HL-60 (cell line): ENCODE measurements around the gene EPS8.

Source experiments
- DNase-seq, 2 experiments: peaks; one replicate each; pipeline ENCODE4 v3.0.0-alpha.2; 2010 to 2020; ENCODE audit warnings: low read depth in 1 of 2, low spot score in 1 of 2
- H3K27ac ChIP-seq: fragments of 250-450 bp; sonication (Bioruptor Pico); replicated peaks from 2 replicates; pipeline ENCODE4 v1.5.1; 2020; ENCODE audit warnings: mild to moderate bottlenecking, moderate library complexity
- H3K27me3 ChIP-seq: fragments of 250-450 bp; sonication (Bioruptor Pico); 2 replicates; pipeline ENCODE4 v1.5.1; 2021; ENCODE audit warnings: mild to moderate bottlenecking, moderate library complexity; ENCODE audit not compliant: insufficient read depth, poor library complexity, severe bottlenecking
- H3K4me3 ChIP-seq: replicated peaks from 2 replicates; pipeline ENCODE4 v1.5.1; 2011; ENCODE audit warnings: mild to moderate bottlenecking, control low read depth, low read length; ENCODE audit not compliant: insufficient read depth
- CTCF ChIP-seq: IDR thresholded peaks from one replicate; pipeline ENCODE4 v1.5.1; 2011; ENCODE audit warnings: low read length, control low read depth, inconsistent platforms; ENCODE audit not compliant: insufficient read depth
- GABPA ChIP-seq: IDR thresholded peaks from 2 replicates; pipeline ENCODE4 v1.6.1; 2012; ENCODE audit warnings: low read depth
- POLR2AphosphoS5 ChIP-seq: IDR thresholded peaks from 2 replicates; pipeline ENCODE4 v1.6.1; 2012; ENCODE audit warnings: low read depth
- REST ChIP-seq: IDR thresholded peaks from 2 replicates; pipeline ENCODE4 v1.6.1; 2012; ENCODE audit warnings: low read depth; ENCODE audit not compliant: insufficient replicate concordance
- SPI1 ChIP-seq: IDR thresholded peaks from 2 replicates; pipeline ENCODE4 v1.6.1; 2012; ENCODE audit warnings: low read depth, mild to moderate bottlenecking, borderline replicate concordance

EPS8 gene

GRCh38 chr12:15629108-15629507 lies 160.1 kb downstream of the EPS8 start:
- no peak for TF ChIP-seq SPI1
- TF ChIP-seq CTCF, result no peak
- no peak for TF ChIP-seq POLR2AphosphoS5
- TF ChIP-seq REST, result no peak
- TF ChIP-seq GABPA, result no peak
- Histone ChIP-seq H3K4me3 (no peak overlapping the region), H3K27me3 (peaks cover 3% of the 10 kb centered on the region), H3K27ac (no peak overlapping the region)
- no peak for DNase-seq

- H3K4me3 ChIP-seq, result no peak overlapping the region
- no peak for TF ChIP-seq SPI1
- TF ChIP-seq POLR2AphosphoS5, result no peak
- TF ChIP-seq REST, result no peak
- DNase-seq, result no peak
- no peaks in the 10 kb centered on the region for H3K27me3 ChIP-seq
- no peak overlapping the region for H3K27ac ChIP-seq
These were observed 160.9 kb downstream of the EPS8 start for GRCh38 chr12:15627995-15628945.

GRCh38 chr12:15625075-15625474 lies 164.1 kb downstream of the EPS8 start:
- peaks cover 3% of the 10 kb centered on the region for H3K27me3 ChIP-seq
- TF ChIP-seq GABPA (no peak), SPI1 (no peak), POLR2AphosphoS5 (no peak), REST (no peak), CTCF (no peak)
- H3K4me3 ChIP-seq, result no peak overlapping the region
- no peak for DNase-seq
- no peak overlapping the region for H3K27ac ChIP-seq
